ENCODE results near the gene PISD. TPM values are rescaled to one million over a fixed set of nuclear protein-coding genes. Genes with fewer than 3 reads are reported as not detected.

PISD gene
- total and polyA plus RNA-seq, 2 of the 8 experiments (the other 6 are each of a cell fraction or from before 2014, with no cell fraction given): 47.8 to 48.2 TPM

GRCh38 chr22:31627223-31627731 is 34.7 kb downstream of the PISD start:
- H3K4ac ChIP-seq (replicated peaks; ENCODE audit: insufficient read length, low read depth, low read length): no peak overlapping the region
- peaks cover 5 to 52% (median 37%) of the 10 kb centered on the region in 4 experiments for H3K4me1 ChIP-seq (replicated peaks in 1 of 4; ENCODE audit: control insufficient read depth in 3 of 4, insufficient read depth in 4 of 4, low read length in 3 of 4)
- no peak overlapping the region for H2BK15ac ChIP-seq (ENCODE audit: low read length)
- CTCF ChIA-PET (ENCODE audit: partially characterized antibody): interaction anchor here (1.0 to 2.2 kb wide), 7 partner anchors 12 to 343 kb away, joined by 3 to 6 read pairs (median 4); no protein-coding TSS in a partner anchor
- no peak overlapping the region for H4K8ac ChIP-seq (ENCODE audit: extremely low read depth, insufficient read depth, low read length)
- H2BK20ac ChIP-seq (ENCODE audit: low read length): no peak overlapping the region
- H3K56ac ChIP-seq (replicated peaks; ENCODE audit: insufficient read length, low read depth, low read length): no peak overlapping the region
- TF ChIP-seq JUND (IDR thresholded peaks at IDR 0.05; ENCODE audit: low read length): no peak
- TF ChIP-seq SRF (IDR thresholded peaks at IDR 0.05; ENCODE audit: low read depth, low read length): no peak
- peak overlapping the region; percentile 60 for H4K91ac ChIP-seq (replicated peaks; ENCODE audit: insufficient read length, low read length)
- H3K18ac ChIP-seq (ENCODE audit: extremely low read depth, low read length): no peak overlapping the region; the same call in 1 of the 2 replicates
- no peaks in the 10 kb centered on the region for H3K27me3 ChIP-seq (replicated peaks in 1 of 4; ENCODE audit: control insufficient read depth in 3 of 4, extremely low read depth in 1 of 4, insufficient read depth in 3 of 4, low read length in 3 of 4)
- H4K5ac ChIP-seq (ENCODE audit: insufficient read length, low read depth, low read length): no peak overlapping the region
- peaks cover 14% of the 10 kb centered on the region; the same call in 1 of the 2 replicates for H3K23me2 ChIP-seq (ENCODE audit: low read depth, low read length)
- no peak overlapping the region for H2BK120ac ChIP-seq (replicated peaks; ENCODE audit: low read depth, low read length)
- H3K9me3 ChIP-seq (ENCODE audit: insufficient read depth in 2 of 2, low read depth in 1 of 2, low read length in 1 of 2): no peaks in the 10 kb centered on the region
- 0 out of 2 replicates have a peak overlapping the region, but pooled peaks have one; percentile 39 for H2AK5ac ChIP-seq (ENCODE audit: low read depth, low read length)
- no peak overlapping the region for H3K27ac ChIP-seq (ENCODE audit: low read depth, low read length)
- no peak overlapping the region for H3K9ac ChIP-seq (replicated peaks in 1 of 4; ENCODE audit: extremely low read depth in 1 of 4, low read depth in 3 of 4, low read length in 3 of 4)
- H2AFZ ChIP-seq (ENCODE audit: low read length): no peak overlapping the region
- no peak overlapping the region for H3K23ac ChIP-seq (ENCODE audit: insufficient read length)
- H4K20me1 ChIP-seq (replicated peaks in 1 of 2; ENCODE audit: control insufficient read depth in 1 of 2, insufficient read depth in 2 of 2, low read length in 2 of 2): peaks cover 19 to 45% of the 10 kb centered on the region in 2 experiments
- H3K79me2 ChIP-seq (ENCODE audit: control insufficient read depth in 1 of 2, insufficient read depth in 2 of 2, low read length in 2 of 2): peaks cover 0 to 71% of the 10 kb centered on the region in 2 experiments; a peak in 2 of 4 replicates
- no peak for FAIRE-seq
- no peaks in the 10 kb centered on the region for H3K36me3 ChIP-seq (ENCODE audit: control insufficient read depth in 2 of 4, insufficient read depth in 4 of 4, low read length in 3 of 4)
- no peak overlapping the region for H2BK12ac ChIP-seq (ENCODE audit: low read depth, low read length)
- POLR2A ChIA-PET (ENCODE audit: partially characterized antibody): interaction anchor here (0.7 to 1.8 kb wide), 4 partner anchors 10 to 281 kb away, joined by 3 to 5 read pairs (median 3); partner anchors contain the start of gene PATZ1
- H3K79me1 ChIP-seq (ENCODE audit: low read depth, low read length): peaks cover 48% of the 10 kb centered on the region
- 83% methylated on average over 8 of the region's 8 CpGs; no CpG with 5 or more reads in 1 of the 2 experiments for WGBS, 2 experiments (ENCODE audit: extremely low coverage in 1 of 2, insufficient coverage in 1 of 2, insufficient read length in 1 of 2, insufficient replicate concordance in 2 of 2, low coverage in 1 of 2, low lambda C conversion rate in 2 of 2, missing lambda C conversion rate in 1 of 2)
- DNase-seq (ENCODE audit: low read depth in 1 of 2, low spot score in 2 of 2): no peak
- H3K4me2 ChIP-seq (ENCODE audit: insufficient read depth in 1 of 2, low read depth in 2 of 2, low read length in 2 of 2): no peak overlapping the region
- no peak overlapping the region for H3K4me3 ChIP-seq (ENCODE audit: extremely low read depth in 1 of 4, insufficient read depth in 2 of 4, low read depth in 3 of 4, low read length in 4 of 4)
- H2BK5ac ChIP-seq (ENCODE audit: low read depth, low read length): no peak overlapping the region; the same call in 1 of the 2 replicates
- no peak overlapping the region for H3K14ac ChIP-seq (ENCODE audit: insufficient read length)

All from H1 (cell line).